NCI-H2029 (cell line): Measurements from ENCODE around the gene USP49.

Experiments used
- DNase-seq: peaks from one replicate; lab custom pipeline; 2025; lab: John Stamatoyannopoulos, UW

Gene USP49

DNA sequence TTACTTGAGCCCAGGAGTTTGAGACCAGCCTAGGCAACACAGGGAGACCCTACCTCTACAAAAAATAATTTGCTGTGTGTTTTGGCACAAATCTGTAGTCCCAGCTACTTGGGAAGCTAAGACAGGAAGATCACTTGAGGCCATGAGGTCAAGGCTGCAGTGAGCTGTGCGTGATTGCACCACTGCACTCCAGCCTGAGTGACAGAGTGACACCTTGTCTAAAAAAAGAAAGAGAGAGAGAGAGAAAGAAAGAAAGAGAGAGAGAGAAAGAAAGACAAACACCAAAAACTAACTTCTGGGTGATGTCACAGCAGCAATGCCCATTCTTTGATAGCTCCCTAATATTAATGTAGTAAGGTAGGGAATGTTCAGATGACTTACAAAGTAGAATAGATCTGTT lies 20.4 kb downstream of the USP49 start:
- no peak for DNase-seq

DNA sequence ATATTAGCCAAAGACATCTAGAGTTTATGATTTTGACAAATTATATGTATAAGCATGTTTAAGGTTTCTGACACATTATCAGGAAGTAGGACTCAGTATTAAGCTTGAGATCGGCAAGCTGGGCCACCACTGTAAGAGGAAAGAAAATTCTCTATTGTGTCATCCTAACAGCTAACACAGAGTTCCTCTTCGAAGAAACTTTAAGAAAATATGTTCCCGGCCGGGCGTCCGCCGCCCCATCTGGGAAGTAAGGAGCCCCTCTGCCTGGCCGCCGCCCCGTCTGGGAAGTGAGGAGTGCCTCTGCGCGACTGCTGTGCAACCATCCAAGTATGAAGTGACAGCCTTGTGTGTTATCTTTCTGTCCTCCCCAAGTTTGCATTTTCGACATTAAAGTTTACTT lies 23.0 kb downstream of the USP49 start:
- DNase-seq, result no peak

- DNase-seq, result no peak
These were observed 23.5 kb downstream of the USP49 start for GRCh38 chr6:41871691-41872090.

DNA sequence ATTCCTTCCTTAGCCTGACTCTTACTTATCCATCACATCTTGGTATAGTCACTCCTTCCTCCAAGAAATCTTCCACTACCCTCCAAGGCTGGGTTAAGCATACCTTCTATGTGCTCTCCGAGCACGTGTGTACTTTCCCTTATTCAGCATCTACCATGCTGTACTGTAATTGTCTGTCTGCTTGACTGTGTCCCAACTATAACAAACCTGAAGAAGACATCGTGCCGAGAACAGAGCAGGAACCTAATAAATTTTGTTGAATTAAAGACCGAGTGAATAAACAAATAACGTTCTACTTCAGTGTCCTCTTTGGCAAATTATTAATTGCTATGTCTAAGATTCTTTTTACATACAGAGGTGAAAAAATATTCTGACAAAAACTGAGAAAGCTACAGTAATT lies 35.8 kb downstream of the USP49 start:
- DNase-seq, result no peak

DNA sequence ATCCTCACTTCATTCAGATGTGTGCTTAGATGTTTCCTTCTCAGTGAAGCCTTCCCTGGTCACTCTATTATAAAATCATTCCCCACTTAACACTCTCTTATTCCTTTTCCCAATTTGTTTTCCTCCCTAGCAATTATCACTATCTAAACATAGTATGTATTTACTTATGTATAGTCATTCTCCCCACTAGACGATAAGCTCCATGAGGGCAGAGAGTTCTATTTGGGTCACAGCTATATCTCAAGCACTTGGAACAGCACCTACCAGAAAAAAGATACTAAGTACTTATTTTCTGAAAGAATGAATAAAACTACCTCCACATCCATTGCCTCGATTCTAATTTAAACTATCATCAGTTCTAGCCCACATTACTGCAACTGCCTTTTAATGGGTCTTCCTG lies 36.5 kb downstream of the USP49 start:
- no peak for DNase-seq

- DNase-seq, result no peak
These were observed 44.3 kb downstream of the USP49 start for GRCh38 chr6:41850861-41851260.

DNA sequence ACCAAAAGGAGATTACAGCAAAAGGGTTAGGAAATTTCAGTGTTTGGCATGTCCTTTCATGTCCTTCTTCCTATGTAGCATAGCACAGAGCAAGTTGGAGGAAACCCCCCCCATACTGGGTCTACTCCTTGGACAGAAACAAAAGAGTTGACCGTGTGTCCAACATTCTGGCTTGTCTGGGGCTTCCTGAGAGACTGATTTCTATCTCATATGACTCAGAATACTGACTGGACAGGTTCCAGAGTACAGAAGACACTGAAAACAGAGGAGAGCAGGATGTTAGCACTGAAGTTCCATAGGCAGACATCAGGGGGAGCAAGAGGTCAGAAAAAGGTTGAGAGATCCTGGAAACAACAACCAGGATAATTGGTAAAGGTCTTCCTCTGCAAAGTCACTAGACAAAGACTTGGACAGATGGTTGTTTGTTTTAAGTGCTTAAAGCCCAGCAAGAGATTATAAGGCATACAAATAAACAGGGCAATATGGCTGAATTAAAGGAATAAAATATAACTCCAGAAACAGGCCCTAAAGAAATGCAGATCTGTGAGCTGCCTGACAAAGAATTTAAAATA lies 48.4 kb downstream of the USP49 start:
- peak; percentile 65 for DNase-seq

- DNase-seq, result no peak
These were observed 52.0 kb downstream of the USP49 start for GRCh38 chr6:41843178-41843577.

GRCh38 chr6:41840326-41840725 lies 54.8 kb downstream of the USP49 start:
- no peak for DNase-seq

DNA sequence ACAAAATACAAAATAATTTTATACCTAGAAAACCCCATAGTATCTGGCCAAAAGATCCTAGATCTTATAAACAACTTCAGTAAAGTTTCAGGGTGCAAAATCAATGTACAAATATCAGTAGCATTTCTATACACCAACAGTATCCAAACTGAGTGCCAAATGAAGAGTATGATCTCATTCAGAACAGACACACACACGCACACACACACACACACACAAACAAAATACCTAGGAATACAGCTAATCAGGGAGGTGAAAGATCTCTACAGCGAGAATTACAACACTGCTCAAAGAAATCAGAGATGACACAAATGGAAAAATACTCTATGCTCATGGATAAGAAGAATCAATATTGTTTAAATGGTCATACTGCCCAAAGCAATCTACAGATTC lies 58.5 kb downstream of the USP49 start:
- DNase-seq, result no peak

- no peak for DNase-seq
These were observed 59.0 kb downstream of the USP49 start for GRCh38 chr6:41836022-41836659.

DNA sequence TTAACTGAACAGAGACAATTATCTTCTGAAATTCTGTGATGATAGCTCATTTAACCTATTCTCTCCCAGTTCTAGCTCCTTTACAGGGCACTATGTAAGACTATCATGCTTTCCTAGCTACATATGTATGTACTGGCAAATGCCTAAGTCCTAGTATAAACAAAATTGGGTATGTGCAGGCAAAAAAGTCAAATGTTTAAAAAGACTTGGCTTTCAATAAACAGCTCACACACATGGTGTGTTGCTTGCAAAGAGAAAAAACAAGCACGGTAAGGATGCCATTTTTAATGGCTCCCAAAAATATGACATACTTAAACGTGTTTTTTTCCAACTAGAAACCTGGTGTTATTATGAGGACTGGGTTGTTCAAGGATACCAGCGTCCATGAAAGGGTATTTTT lies 62.9 kb downstream of the USP49 start:
- no peak for DNase-seq

DNA sequence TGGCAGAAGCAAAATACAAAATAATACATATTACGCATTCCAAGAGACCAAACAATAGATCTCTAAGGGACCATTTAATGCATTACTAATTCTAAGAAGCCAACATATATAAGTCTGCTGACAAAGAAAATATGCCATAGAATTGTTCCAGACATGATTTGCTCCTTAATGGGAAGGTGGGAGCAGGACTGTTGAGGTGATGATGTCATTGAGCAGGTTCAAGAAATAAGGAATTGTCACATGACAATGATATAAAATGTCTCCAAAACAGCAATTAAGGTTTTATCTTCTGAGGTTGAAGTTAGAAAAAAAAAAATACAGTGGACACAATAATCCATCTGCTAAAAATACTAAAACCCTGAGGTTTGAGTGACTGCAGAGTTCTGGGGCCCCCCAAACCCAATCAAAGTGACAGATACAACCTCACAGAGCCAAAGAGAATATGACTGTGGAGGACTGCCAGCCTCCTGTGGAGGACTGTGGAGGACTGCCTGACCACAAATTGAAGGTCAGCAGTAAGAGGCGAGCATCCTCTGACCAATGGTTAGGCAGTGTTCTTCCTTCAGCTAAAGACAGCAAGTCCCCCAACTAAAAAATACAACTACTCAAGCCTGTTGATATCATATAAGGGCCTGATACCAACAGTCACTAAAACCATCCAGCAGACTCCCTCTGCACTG lies 68.7 kb downstream of the USP49 start:
- DNase-seq, result no peak

DNA sequence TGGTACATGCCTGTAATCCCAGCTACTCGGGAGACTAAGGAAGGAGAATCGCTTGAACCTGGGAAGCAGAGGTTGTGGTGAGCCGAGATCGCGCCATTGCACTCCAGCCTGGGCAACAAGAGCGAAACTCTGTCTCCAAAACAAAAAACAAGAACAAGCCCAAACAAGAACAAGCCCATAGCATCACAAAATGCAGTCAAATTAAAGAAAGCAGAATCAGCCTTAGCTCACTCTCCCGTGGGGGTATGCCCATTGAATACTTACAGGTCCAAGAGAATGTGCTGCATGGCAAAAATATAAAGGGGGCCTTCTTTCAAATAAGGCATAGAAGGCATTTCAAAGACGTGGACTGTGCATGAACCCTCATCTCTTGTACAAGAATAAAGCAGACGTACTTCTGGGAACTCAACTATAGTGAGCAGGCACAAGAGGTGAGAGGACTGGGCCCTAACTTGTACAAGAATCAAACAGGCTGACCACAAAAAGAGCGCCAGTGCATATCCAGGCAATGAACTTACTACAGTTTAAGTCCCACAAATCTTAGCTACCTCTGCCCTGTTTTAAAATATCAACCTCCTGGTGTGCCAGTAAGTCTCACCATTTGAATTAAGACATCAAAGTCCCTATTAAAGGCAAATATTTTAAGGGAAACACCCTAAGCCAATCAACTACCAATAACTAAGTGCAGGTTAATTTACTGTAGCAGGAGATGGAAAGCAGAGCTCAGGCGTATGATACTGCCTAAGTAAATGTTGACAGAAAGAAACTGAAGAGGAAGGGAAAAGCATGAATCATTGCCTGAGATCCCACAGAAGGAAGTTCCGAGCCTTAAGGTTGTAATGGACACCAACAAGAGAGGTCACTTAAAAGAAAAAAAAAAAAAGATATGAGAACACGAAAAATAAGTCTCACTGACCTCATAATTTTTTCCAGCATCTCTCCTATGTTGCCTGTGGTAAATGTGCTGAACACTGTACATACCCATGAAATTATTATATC lies 70.3 kb downstream of the USP49 start:
- DNase-seq, result peak; percentile 4

- no peak for DNase-seq
These were observed 72.0 kb downstream of the USP49 start for GRCh38 chr6:41823178-41823577.

- DNase-seq, result no peak
These were observed 73.2 kb downstream of the USP49 start for GRCh38 chr6:41822021-41822420.

- no peak for DNase-seq
These were observed 73.9 kb downstream of the USP49 start for GRCh38 chr6:41821266-41821665.

DNA sequence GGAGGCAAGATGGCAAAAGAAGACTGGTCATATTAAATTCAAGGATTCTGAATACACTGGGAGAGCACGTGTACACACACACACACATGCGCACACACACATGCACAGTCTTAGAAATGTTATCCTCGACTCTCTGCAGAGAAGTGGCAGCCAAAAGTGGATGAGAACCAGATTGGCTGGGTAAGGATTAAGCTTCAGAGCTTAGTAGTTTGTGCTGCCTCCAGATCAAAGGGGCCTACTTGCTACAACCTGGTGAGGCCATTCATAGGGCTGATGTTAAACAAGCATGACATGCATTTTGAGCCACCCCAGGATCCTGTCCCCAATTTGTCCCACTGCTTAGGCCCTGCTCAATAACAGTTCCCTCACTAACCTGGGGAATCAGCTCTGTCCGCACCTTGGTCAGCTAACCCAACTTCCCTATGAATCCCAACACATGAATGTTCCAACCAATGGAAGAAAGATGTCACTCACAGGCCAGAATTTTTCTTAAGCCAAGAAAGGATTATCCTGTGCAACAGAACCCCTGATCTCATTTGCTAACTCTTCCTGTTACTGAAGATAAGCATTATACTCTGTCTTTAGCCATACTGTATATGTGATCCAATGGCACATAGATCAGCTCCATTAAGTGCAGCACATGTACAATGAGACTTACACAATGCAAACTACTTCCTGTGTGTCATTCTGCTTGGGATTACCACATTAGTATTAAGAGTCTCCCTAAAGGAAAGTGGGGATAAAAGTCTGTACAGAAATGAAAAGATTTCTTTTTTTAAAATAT lies 76.7 kb downstream of the USP49 start:
- no peak for DNase-seq

DNA sequence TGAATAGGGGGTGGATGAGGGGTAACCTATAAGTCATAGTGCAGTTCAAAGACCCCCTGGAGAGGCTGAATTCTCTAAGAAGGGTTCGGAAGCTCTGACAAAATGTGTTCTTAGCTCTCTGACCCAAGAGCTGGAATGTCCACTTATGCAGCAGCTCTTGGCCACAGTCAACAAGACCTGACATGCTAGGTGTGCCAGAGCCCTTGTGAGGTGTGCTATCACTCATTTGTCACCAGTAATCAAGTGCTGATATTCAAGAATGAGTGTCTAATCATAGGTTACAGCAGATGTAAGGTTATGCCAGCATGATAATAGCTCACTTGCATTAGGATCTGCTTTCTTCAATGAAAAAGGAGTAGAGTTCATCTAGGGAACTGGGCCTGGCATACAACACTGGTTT lies 79.6 kb downstream of the USP49 start:
- no peak for DNase-seq

DNA sequence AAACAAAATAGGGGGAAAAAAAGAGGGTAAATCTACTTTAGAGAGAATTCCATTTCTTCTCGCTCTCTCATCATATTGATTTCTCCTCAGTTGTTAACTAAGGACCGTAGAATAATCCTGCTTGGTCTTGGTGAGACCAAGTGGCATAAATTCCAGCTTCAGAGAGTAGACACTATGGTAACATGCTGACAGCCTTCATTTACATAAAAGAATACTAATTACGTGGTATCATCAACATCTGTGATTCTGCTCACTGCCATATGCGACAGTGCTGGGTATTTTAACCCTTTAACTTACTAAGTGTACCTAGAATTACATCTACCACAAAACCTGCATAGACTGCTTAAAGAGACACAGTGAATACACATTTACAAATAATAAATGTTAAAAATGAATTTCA lies 80.5 kb downstream of the USP49 start:
- DNase-seq, result no peak

DNA sequence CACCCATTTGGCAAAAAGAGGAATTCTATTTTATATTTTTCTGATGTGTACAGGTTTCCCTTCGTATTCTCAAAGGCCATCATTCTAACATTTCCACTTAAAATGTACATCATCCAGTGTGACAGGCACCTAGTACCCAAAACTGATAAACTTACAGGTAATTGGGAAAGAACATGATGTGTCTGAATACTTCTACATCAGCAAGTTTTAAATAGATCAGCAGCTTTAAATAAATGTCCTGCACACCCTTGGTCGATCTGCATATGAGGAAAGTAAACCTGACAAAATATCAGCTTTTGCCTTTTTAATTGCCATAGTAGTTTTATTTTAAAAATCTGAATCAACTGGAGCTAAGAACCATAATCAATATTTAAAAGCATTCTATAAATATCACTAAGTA lies 81.2 kb downstream of the USP49 start:
- DNase-seq, result no peak

DNA sequence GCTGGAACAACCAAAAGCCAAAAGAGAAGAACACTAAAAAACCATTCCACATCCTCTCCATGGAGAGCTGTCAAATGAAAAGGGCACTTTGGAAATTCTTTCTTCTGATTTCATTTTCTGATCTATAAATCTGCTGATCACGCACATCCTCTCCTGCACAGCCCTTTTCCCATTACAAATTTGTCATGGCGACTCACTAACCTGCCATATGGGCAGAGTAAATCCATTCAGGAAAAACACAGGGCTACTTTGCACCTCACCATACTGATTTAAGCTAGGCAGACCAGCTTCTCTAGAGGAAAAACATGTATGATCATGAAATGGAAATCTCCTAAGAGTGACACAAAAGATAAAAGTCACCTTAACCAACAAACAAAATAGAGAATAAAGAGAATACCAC lies 81.7 kb downstream of the USP49 start:
- no peak for DNase-seq
